H7 (cell line): ENCODE results near the gene REEP3. TPM values are rescaled to one million over a fixed set of nuclear protein-coding genes. Genes with fewer than 3 reads are reported as not detected.

Experiments
- total RNA-seq: library from RNA; depleted of rRNA; stranded (reverse); fragments of >200 nt; shearing (Covaris generic); gene quantifications from 2 replicates; pipeline ENCODE4 v1.2.3, GENCODE V29; 2014; rRNA removed

Gene REEP3
- total RNA-seq, 1 experiment from 2014 or later, result 16.1 TPM

Other genes starting within 250 kb of the REEP3 start
- gene JMJD1C, start 55.4 kb upstream of the REEP3 start, total RNA-seq, result 108 and 180 TPM in 2 replicates